ENCODE results near the gene MYO3B. TPM values are rescaled to one million over a fixed set of nuclear protein-coding genes. Genes with fewer than 3 reads are reported as not detected.

The MYO3B gene
- total RNA-seq, 4 donors from 2014 or later = not detected

- ATAC-seq (ENCODE audit: low FRiP score) = no peak
- no peak for DNase-seq (ENCODE audit: low spot score)
- no peak for TF ChIP-seq CTCF (IDR thresholded peaks at IDR 0.05)
Measured at GRCh38 chr2:170222298-170222697, 44.4 kb downstream of the MYO3B start.

DNA sequence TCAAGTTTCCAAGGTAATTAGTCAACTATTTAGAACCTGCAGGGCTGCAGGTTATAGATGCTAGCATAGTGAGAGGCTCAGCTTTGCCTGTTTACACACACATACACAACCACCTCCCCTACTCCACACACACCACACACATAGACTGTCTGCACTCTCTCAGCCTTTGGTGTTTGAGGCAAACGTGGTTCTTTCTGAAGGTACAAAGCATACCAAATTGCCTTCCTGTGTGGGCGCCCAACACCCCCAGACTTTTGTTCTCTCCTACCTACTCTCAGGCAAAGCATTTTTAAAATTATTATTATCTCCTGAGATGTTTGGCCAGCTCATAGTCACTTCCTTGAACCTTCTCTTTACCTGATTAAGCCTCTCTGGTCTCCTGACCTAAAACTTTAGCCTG, 44.9 kb downstream of the MYO3B start:
- ATAC-seq (ENCODE audit: low FRiP score) = no peak
- no peak for DNase-seq (ENCODE audit: low spot score)
- no peak for TF ChIP-seq CTCF (IDR thresholded peaks at IDR 0.05)

- DNase-seq (ENCODE audit: low spot score) (no peak), ATAC-seq (ENCODE audit: low FRiP score) (no peak)
- TF ChIP-seq CTCF (IDR thresholded peaks at IDR 0.05) = no peak
Measured at GRCh38 chr2:170224692-170225294, 46.8 kb downstream of the MYO3B start.

DNA sequence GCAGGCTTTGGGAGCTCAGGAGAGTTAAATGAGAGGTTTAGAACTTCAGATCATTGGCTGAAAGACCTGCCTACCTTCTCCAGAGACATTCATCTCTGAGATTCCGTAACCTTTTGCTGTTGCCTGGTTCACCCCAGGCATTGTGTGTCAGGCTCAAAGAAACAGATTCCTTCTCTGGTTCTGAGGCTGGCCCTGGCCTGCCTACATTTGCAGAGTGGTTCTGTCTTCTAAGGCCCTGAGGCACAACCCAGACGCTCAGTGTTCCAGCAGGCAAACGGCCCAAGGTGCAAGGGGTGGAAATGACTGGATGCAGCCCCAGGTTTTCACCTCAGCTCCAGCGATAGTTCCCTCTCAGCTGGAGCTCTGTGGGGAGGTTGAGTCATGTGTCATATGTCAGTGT, 48.3 kb downstream of the MYO3B start:
- no peak for TF ChIP-seq CTCF (IDR thresholded peaks at IDR 0.05)
- ATAC-seq (ENCODE audit: low FRiP score) (no peak), DNase-seq (ENCODE audit: low spot score) (no peak)

GRCh38 chr2:170227507-170227947, 49.6 kb downstream of the MYO3B start:
- DNase-seq (ENCODE audit: low spot score) (no peak), ATAC-seq (ENCODE audit: low FRiP score) (no peak)
- TF ChIP-seq CTCF (IDR thresholded peaks at IDR 0.05) = no peak

DNA sequence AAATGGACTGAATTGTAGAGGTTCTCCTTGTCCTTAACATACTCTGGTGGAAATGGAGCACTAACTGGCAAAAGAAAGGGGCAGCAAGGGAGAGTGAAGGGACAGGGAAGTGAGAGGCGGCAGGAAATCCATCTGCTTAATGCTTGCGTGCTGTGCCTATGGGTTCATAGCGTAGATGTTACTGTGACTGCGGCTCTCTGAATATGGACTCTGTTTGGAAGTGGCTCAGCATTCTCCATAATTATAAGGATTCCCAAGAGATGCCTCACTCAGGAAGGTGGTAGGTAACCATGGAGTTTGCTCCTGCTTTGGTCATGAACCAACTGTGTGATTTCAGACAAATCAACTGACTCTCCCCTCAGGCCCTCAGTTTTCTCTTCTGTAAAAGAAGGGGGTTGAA, 50.0 kb downstream of the MYO3B start:
- no peak for TF ChIP-seq CTCF (IDR thresholded peaks at IDR 0.05)
- no peak for ATAC-seq (ENCODE audit: low FRiP score)
- DNase-seq (ENCODE audit: low spot score) = no peak

GRCh38 chr2:170228429-170228828, 50.5 kb downstream of the MYO3B start:
- DNase-seq (ENCODE audit: low spot score) (no peak), ATAC-seq (ENCODE audit: low FRiP score) (no peak)
- TF ChIP-seq CTCF (IDR thresholded peaks at IDR 0.05) = no peak
